ENCODE measurements around the gene NXPH2.
"Not testable (repeated sequence)": the region's sequence is repeated elsewhere in the genome, so short reads cannot be mapped to it uniquely, and the experiment has no call there.

The NXPH2 gene

DNA sequence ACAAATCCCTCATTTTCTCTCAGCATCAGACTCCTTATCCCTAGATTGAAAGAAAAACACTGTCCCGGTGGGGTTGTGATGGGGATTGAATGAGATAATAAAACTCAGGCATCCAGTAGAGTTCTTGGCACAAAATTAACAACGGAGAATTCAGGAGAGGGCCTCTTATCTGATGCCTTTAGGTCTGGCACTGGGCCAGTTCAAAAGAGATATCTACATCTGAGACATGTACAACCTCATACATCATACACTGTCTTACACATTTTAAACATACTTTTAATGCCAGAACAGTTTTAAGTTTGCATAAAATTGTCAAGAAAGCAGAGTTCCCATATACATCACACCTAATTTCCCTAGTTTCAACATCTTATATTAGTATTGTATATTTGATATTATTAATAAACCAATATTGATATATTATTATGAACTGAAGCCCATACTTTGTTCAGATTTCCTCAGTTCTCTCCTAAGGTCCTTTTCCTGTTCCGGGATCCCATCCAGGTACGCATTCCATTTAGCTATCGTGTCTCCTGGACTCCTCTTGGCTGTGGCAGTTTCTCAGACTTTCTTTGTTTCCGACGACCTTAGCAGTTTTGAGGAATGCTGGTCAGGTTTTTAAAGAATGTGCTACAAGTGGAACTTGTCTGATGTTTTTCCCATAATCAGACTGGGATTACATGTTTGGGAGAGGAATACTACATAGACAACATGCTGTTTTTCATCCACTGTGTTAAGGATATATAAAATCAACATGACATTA, 27.8 kb downstream of the NXPH2 start:
- no peak for DNase-seq

DNA sequence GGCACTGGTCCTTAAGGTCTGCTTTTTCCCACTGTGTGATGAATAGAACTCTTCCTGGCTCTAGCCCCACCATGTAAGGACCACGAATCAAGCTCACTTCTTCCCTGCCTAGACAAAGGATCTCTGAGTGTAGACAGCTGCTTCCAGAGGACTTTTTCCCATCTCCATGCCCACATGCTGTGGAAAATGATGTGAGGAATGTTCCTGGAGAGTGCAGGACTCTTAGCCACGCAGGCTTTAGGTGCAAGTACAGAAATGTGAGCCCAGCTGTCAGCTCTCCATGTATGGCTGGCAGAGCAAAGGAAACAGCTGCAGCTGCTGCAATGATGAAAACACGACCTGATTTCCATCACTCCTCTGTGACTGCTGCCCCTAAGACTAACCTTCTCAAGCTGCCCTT, 35.5 kb downstream of the NXPH2 start:
- DNase-seq = no peak

DNA sequence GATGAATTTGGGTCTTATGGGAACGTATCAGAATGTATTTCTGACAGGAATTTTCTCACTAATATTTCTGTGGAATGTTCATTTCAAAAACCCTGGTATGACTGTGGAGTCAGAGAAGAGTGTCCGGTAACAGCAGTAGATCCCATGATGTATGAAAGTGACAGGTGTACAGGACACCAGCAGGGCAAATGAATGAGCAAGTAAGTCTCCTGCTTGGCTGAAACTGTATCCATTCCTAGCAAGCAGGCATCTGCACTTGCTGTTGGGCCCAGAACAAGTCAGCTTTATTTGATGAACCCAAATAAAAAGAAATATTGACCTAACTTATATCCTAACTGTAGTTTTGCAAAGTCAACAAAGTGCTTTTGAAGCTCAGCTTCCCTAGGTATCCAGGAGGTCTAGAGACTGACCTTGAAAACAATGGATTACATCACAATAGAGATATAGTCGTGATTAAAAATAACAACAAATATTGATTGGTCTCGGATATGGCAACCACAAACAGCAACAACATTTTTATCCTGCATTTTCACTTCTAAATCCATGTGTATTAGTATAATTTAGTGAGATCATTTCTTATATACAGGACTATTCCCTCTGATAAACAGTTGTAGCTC, 37.6 kb downstream of the NXPH2 start:
- no peak for DNase-seq

DNA sequence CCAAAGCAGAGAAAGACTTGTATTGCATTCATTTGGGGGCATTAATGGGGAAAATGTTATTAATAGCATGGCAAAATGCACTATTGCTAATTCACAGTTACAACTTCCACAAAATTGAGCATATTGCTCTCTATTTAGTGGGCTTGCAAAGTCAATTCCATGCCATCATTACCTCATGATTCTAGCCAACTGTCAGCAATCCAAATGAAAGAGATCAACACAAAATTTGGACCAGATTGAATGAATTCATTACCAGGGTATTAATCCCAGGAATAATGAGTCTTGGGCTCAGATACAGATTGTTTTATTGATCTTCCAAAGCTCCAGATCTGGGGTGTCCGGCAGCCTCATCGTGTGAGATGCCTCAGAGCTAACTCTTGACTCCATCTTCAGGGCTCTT, 38.3 kb downstream of the NXPH2 start:
- no peak for DNase-seq

DNA sequence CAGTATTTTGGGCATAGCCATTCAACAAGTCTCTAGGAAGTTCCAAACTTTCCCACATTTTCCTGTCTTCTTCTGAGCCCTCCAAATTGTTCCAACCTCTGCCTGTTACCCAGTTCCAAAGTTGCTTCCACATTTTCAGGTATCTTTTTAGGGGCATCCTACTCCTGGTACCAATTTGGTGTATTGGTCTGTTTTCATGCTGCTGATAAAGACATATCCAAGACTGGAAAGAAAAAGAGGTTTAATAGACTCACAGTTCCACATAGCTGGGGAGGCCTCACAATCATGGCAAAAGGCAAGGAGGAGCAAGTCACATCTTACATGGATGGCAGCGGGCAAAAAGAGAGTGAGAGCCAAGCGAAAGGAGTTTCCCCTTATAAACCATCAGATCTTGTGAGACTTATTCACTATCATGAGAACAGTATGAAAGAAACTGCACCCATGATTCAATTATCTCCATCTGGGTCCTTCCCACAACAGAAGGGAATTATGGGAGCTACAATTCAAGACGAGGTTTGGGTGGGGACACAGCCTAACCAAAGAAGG, 43.1 kb downstream of the NXPH2 start:
- DNase-seq = not testable (repeated sequence)

DNA sequence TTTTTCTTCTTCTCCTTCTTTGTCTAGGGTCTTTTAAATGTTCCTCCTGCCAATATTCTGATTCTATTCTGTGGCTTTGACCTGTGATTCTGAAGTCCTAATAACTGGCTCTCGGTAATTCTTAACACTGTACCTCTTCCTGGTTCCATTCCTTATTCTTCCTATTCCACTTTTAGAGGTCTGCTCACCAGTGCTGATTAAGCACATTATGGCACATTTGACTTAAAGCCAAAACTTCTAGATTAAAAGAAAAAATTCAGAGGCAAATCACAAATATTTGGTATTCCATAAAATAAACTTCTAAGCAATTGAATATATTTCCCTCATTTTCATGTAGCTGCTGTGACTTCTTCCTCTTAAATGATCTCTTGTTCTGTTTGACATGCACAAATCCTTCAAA, 47.5 kb downstream of the NXPH2 start:
- no peak for DNase-seq

DNA sequence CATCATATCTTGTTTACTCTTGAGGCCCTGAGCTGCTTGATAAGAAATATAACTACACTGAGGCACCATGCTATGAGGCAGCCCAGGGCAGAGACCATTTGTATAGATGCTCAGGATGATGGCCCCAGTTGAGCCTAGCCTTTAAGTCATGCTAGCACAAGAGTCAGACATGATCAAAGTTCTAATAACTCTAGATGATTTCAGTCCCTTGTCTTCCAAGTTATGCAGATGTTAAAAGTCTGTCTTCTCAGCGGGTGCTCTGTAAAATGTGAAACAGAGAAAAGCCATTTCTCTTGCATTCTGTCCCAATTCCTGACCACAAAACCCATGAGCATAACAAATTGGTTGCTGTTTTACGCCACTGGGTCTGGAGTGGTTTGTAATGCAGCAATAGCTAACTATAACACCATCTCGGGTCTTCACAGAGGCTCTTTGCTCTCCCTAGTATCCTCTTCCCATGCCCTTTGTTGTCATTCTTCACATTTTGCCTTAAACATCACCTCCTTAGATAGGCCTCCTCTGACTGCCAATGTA, 49.6 kb downstream of the NXPH2 start:
- DNase-seq = no peak

DNA sequence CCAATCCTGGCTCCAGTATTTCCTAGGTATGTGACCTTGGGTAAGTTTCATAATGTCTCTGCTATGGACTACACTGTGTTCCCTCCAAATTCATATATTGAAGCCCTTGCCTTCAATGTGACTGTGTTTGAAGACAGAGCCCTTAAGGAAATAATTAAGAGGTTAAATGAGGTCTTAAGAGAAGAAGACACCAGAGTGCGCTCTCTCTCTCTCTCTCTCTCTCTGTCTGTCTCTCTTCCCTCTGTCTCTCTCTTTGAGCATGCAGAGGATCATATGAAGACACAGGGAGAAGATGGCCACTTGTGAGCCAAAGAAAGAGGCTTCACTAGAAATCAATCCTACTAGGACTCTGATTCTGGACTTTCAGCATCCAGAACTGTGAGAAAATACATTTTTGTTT, 52.2 kb downstream of the NXPH2 start:
- no peak for DNase-seq

DNA sequence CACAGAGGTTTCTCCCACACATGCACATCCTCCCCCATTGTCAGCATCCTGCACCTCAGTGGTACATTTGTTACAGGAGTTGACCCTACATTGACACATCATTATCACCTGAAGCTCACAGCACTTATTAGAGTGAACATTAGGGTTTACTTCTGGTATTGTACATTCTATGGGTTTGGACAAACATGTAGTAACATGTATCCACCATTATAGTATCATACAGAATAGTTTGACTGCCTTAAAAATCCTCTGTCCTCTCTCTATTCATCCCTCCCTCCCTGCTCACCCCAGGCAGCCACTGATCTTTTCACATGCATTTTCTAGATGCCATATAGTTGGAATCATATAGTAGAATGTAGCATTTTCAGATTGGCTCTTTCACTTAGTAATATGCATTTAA, 53.5 kb downstream of the NXPH2 start:
- no peak for DNase-seq

DNA sequence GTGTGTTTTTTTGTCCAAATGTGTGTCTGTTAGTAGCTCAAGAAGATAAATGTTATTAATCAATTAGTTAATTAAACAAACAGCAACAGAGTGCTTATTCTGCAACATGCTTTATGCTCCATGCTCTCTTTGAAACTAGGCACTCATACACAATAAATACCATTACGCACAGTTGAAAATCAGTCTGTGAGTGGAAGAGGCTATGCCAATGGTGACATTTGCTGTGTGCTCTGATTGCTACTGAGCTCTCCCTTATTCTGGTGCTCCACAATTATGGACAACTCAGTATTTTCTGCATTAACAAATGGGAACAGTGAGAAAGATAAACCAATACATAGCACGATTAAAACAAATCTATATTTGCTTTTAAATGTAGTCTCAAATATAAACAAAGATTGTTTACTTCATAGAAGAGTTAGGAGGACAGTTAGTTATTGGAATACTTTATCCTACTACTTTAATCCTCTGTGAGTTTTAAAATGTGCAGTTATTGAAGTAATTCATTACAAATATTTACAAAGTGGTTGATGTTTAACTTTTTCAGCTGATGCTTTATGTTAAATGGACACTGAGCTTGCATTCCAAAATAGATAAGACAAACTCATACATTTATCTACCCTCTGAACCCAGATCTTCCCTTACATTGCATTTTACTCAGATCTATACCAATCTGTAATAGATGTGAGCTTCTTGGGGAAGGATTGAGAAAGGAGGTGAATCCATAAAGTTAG, 55.3 kb downstream of the NXPH2 start:
- no peak for DNase-seq

DNA sequence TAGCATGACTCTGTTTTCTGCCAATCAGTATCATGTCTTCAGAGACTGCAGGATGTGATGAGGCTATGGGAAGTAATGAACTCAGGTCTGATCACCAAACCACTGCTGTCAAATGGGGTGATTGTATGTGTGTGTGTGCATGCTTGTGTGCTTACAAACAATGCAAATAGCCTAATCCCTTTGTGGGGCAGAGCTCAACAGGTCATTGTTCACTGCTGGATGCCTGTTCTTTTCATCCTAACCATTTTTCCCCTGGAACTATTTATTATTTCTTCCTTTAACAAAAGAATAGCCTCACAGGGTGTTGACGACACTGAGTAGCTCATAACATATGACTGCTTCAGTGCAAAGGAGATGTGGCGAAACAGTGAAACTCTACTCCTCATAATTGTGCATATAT, 55.9 kb downstream of the NXPH2 start:
- no peak for DNase-seq

DNA sequence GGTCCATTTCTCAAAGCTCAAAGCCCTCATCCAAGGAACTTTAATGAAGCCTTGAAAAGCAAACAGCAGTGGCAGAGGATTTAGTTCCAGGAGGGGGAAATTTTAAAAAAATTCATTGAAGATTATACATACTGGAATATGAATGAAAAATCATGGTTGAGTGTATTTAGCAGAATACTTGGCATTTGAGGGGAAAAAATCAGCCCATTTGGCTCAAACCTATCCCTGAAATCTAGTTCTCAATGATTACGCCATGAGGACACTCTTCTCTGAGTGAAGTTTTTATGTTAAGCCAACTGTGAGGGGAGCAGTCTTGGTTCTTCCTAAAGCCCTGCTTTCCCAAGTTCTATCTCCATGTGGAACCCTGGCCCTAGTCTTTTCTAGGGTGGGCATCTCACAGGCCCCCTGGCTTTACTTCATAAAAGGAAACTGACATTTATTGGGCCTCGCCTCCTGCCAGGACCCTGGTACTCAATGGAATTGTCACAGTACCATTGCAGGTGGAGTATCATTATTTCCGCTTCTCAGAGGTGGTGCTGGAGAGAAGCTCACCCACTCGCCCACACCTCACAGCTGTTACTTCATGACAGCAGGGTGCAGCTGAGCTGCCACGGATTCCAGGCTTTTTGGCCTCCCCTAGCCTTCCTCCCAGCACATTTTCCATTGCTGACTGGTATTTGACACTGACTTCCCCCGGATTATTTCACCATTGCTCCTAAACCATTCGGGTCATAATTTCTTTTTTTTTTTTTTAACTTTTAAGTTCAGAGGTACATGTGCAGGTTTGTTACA, 56.8 kb downstream of the NXPH2 start:
- DNase-seq = no peak

DNA sequence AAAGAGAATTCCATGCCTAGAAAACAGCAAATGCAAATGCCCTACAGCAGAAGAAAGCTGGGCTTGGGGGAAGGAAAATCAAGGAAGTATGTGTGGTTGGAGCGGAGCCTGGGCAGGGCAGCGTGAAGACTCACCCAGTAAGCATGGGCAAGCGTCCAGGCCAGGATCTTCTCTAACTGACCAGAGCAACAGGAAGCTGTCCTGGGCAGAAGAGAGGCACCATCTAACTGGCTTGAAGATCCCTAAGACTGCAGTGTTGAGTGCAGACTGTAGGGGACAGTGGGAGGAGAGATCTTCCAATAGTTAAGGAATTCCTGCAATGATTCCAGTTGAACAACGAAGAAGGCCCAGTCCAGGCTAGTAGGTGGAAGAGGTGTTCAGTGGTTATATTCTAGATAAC, 57.9 kb downstream of the NXPH2 start:
- DNase-seq = no peak

DNA sequence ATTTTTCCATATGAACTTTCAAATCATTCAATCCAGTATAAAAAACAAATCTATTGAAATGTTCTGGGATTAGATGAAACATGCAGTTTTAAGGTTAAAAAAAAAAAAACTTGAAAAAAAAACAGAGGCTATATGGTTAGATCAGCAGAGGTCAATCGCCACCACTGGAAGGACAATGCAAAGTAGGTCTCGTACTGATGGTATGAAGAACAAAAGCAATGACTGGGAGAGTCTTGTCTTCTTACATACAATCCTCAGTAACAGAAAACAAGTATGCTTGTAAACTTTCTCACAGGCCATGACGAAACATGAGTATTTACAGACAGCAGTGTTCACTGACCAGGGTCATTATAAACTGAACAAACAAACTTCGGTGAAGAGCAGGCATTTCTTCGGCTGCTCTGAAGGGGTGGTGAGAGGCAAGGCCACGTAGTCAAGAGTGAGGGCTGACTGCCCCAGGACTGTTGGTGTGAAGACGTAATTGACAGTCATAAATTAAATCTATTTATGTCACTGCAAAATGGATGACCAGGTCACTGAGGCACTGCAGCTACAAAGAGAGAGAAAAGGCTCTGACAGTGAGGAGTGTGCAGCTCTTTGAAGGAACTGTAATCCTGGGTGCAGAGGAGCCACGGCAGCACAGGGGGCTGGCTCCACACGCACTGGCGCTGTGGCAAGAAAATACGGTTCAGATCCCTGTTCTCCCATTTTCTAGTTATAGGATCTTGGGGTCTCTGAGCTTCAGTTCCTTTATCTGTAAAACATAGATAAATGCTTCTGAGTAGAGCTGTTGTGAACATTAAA, 60.0 kb downstream of the NXPH2 start:
- no peak for DNase-seq

DNA sequence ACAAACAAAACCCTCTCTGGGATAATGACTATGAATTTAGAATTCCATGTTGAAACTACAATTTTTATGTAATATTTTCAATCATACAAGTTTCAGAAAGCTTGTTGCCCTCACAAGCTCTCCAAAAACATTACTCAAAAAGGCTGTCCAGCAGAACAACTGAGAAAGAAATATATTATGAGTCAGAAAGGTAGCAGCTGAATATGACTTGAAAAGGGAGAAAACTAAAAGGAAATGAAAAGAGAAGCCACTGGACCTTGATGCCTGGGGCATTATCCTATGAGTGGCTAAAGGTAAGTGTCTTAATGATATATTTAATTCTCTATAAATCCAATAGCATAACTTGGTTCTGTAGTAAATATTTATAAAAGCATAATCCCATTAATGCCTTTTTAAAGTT, 61.8 kb downstream of the NXPH2 start:
- no peak for DNase-seq

DNA sequence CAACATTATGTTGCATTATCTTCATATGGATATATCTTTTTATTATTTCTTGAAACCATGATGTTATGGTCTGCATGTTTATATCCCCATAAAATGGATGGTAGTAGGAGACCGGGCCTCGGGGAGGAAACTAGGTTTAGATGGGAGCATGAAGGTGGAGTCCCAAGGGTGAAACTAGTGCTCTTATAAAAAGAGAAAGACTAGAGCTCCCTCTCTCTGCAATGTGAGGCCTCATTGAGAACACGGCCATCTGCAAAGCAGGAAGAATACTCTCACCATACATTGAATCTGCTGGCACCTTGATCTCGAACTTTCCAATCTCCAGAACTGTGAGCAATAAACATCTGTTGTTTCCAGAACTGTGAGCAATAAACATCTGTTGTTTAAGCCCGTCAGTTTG, 64.0 kb downstream of the NXPH2 start:
- DNase-seq = no peak

DNA sequence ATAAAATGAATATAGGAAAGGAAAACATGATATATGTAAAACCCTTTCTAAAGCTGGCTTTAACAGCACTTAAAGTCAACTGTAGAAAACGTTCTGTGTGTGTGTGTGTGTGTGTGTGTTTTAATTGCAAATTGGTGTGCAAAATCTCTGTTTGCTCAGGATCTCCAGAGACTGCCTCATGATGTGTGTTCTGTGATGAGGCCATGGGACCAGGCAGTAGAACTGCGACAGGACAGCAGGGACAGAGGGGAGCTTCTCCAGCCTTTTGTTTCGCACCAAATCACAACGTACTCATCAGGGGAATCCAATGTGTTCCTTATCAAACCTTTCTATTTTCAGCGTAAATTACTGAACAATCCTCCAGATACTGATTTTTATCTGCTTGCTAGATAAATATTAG, 66.7 kb downstream of the NXPH2 start:
- no peak for DNase-seq

DNA sequence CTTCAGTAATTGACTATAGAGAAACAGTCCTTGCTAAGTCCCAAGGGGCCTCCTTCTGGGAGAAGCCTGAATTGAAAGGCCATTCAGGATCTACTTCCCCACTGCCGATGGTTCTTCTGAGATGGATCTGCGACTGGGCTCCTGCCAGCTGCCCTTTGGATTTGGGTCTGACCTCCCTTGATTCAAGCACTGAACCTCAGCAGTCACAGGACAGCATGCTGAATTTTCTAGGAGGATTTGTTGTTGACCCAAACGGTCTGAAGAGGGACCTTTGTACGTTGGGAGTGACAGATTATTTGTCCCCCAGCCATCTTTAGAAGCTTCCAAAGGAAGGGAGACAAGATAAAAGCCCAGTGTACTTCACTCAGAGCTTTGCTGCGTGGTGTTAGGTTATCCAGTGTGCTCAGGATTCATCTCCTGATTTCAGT, 67.1 kb downstream of the NXPH2 start:
- DNase-seq = no peak

DNA sequence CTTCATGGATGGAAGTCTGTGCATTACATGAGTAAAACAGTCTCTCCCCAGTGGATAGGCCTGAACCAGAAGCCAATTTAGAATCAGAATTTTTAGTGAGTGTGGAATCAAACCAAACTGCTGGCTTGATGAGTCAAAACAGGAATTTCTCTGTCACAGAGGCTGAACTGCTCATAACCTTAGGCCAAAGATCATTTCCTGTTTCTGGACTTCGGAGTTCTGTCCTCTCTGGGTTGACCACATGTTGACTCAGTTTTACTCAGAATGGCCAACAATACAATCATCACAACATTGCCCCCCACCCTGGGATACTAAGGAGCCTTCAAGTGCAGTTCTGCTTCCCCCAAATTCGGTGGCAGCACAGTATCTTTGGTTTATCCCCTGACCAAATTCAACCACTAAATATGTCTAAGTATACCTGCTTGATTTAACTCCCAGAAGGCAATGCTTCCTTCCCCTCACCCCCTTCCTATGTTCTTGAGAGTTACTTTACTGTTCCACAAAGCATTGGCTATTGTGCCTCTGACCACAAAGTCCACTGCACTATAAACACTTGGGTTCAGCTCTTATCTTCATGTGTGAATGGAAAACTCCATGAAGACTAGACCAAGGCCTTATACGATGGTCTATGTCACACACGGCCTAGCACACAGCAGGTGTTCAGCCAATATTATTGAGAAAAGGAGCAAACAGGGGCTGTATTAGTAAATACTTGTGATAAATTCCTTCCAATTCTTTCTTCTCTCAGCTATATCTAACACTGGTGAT, 67.8 kb downstream of the NXPH2 start:
- no peak for DNase-seq

DNA sequence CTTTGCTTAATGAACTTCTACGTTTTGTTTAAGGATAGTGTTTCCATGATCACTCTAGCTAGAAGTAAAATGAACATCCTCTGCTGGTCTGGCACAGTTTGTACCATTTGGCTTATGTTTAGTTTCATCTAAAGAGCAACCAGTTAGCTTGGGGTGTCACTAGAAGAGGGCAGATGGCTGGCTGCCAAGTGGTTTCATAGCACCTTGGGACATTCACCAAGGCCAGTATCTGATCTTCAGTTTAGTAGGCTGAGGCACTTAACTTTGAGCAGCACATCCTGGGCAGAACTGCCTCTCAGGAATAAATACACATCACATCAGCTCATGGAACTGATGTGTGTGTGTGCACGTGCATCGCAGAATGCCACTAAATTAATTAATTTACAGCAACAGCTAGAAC, 68.4 kb downstream of the NXPH2 start:
- no peak for DNase-seq

DNA sequence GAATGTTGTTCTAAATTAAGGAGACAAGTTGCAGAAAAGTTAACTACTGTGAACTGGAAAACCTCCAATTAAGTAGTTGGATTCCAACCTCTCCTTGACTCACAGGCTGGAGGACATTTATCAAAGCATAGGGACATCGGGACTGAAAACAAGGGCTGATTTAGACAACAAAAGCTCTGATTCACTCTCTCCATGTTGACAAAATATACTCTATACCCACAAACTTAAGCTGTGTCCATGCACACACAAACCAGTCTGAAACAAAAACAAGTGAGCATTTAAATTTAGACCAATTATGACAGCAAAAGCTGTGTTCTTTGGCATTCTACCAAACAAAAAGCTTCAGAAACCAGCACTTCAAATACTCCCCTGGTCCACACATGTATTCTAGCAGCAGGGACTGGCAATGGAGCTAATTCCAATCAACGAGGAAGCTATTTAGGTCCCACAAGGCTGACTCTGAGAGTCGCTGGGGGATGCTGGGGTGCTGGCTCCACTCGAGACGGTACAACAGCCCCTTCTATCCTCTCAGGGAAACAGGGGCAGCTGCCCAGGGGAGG, 71.4 kb downstream of the NXPH2 start:
- DNase-seq = no peak

Measured in CD4-positive, alpha-beta T cell treated with Interleukin-15 for 1 hour (primary cell).